Activated gamma-delta T cell (primary cell): ENCODE measurements around the gene ROBO2.

ENCODE experiments used
- DNase-seq: peaks from one replicate; lab custom pipeline; 2025; lab: John Stamatoyannopoulos, UW

Gene ROBO2

GRCh38 chr3:77500721-77501120 lies 460.8 kb downstream of the ROBO2 start:
- DNase-seq, result no peak

- no peak for DNase-seq
Observed at GRCh38 chr3:77506384-77506783, 466.5 kb downstream of the ROBO2 start.

- no peak for DNase-seq
Observed at GRCh38 chr3:77513542-77513941, 473.6 kb downstream of the ROBO2 start.

GRCh38 chr3:77514766-77515165 lies 474.9 kb downstream of the ROBO2 start:
- no peak for DNase-seq

- no peak for DNase-seq
Observed at GRCh38 chr3:77524463-77524862, 484.6 kb downstream of the ROBO2 start.

- no peak for DNase-seq
Observed at GRCh38 chr3:77524946-77525682, 485.2 kb downstream of the ROBO2 start.

GRCh38 chr3:77526573-77527113 lies 486.7 kb downstream of the ROBO2 start:
- no peak for DNase-seq

GRCh38 chr3:77529522-77529921 lies 489.6 kb downstream of the ROBO2 start:
- no peak for DNase-seq

GRCh38 chr3:77530870-77531269 lies 491.0 kb downstream of the ROBO2 start:
- DNase-seq, result no peak

GRCh38 chr3:77535116-77535515 lies 495.2 kb downstream of the ROBO2 start:
- no peak for DNase-seq

- no peak for DNase-seq
Observed at GRCh38 chr3:77536038-77536775, 496.3 kb downstream of the ROBO2 start.

GRCh38 chr3:77539014-77539413 lies 499.1 kb downstream of the ROBO2 start:
- DNase-seq, result no peak

GRCh38 chr3:77539677-77540076 lies 499.8 kb downstream of the ROBO2 start:
- DNase-seq, result no peak

GRCh38 chr3:77541203-77541922 lies 501.5 kb downstream of the ROBO2 start:
- no peak for DNase-seq

GRCh38 chr3:77546246-77546645 lies 506.3 kb downstream of the ROBO2 start:
- no peak for DNase-seq

- DNase-seq, result no peak
Observed at GRCh38 chr3:77549034-77549433, 509.1 kb downstream of the ROBO2 start.

GRCh38 chr3:77553240-77553639 lies 513.3 kb downstream of the ROBO2 start:
- no peak for DNase-seq

GRCh38 chr3:77562089-77562488 lies 522.2 kb downstream of the ROBO2 start:
- no peak for DNase-seq

GRCh38 chr3:77563012-77563411 lies 523.1 kb downstream of the ROBO2 start:
- DNase-seq, result no peak

GRCh38 chr3:77566055-77566454 lies 526.2 kb downstream of the ROBO2 start:
- DNase-seq, result no peak

- no peak for DNase-seq
Observed at GRCh38 chr3:77571971-77572715, 532.2 kb downstream of the ROBO2 start.

GRCh38 chr3:77577264-77577663 lies 537.4 kb downstream of the ROBO2 start:
- DNase-seq, result no peak
